Transverse colon (tissue), 4 donors: ENCODE measurements around the gene RALGPS2.

Source experiments
- POLR2A ChIP-seq: fragments of 450-650 bp; IDR thresholded peaks from one replicate; pipeline ENCODE4 v1.6.1; 2016; ENCODE audit warnings: antibody characterized with exemption, mild to moderate bottlenecking, moderate library complexity
- POLR2AphosphoS5 ChIP-seq, 3 donors: sonication (generic); formaldehyde crosslinking; IDR thresholded peaks; one replicate each; pipeline ENCODE4 v1.6.1; 2016; ENCODE audit warnings: antibody characterized with exemption in 3 of 3
- TF ChIP-seq, protein P1 (sequence below), 5 experiments: fragments of 200-600 bp in 3 of 5; fragments of 450-650 bp in 2 of 5; sonication (generic) in 3 of 5; IDR thresholded peaks; 1 replicate in 2 of 5; 2 replicates in 3 of 5; pipeline ENCODE4 v1.5.1; 2016 to 2017; ENCODE audit warnings: antibody characterized with exemption in 5 of 5, inconsistent platforms in 3 of 5, mild to moderate bottlenecking in 2 of 5, moderate library complexity in 1 of 5

DNA sequence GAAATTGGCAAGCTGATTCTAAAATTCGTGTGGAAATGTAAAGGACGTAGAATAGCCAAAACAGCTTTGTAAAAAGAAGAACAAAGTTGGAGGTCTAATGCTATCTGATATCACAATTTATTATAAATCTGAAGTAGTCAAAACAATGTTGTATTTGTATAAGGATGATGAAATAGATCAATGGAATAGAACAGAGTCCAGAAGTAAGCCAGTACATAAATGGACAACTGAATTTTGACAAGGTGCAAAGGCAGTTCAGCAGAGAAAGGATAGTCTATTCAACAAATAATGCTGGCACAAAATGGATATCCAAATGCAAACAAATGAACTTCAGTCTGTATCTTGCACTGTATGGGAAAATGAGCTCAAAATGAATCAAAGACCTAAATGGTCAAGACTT is 20.2 kb downstream of the RALGPS2 start:
- TF ChIP-seq, protein P1, sequence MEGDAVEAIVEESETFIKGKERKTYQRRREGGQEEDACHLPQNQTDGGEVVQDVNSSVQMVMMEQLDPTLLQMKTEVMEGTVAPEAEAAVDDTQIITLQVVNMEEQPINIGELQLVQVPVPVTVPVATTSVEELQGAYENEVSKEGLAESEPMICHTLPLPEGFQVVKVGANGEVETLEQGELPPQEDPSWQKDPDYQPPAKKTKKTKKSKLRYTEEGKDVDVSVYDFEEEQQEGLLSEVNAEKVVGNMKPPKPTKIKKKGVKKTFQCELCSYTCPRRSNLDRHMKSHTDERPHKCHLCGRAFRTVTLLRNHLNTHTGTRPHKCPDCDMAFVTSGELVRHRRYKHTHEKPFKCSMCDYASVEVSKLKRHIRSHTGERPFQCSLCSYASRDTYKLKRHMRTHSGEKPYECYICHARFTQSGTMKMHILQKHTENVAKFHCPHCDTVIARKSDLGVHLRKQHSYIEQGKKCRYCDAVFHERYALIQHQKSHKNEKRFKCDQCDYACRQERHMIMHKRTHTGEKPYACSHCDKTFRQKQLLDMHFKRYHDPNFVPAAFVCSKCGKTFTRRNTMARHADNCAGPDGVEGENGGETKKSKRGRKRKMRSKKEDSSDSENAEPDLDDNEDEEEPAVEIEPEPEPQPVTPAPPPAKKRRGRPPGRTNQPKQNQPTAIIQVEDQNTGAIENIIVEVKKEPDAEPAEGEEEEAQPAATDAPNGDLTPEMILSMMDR (IDR thresholded peaks at IDR 0.05), result no peak
- TF ChIP-seq POLR2AphosphoS5 (IDR thresholded peaks at IDR 0.05), result no peak
- TF ChIP-seq POLR2A, result no peak
